Measurements from ENCODE around the gene SP3. TPM values are rescaled to one million over a fixed set of nuclear protein-coding genes. Genes with fewer than 3 reads are reported as not detected.

SP3 gene
- total and polyA plus RNA-seq, 9 of the 15 experiments (the other 6 are each of a cell fraction or from before 2014, with no cell fraction given): 12.0 to 106 (median 74.9) TPM

DNA sequence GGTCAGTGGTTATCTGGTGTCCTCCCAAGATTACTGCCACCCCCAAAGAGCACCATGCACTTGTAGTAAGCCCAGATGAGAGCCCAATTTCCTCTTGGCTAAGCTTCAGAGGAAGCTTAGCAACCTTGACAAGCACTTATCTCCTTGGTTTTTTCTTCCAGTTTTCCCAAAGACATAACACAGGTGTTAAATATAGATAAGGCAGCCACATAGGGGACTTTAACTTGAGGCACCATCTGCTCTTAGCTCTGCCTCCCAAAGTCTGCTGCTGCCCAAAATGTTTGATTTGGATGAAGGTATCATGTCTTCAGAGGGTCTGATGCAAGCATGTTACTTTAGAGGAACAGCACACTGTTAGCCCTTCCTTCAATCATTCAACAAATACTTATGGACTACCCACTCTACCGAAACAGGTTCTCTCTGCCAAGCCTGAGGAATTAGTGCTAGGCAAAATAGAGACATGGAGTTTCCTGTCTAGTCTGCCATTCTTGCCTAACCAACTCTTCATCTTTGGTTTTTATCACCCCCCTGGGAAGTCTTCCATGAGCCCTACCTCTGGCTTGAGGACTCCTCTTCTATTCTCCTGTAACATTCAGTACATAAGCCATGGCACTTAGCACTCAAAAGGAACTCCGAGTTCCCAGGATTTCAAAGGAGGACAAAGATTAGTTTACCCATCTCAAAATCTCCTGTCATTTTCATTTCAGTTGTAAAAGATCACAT is 73.7 kb downstream of the SP3 start (continued):
- TF ChIP-seq, protein P1, sequence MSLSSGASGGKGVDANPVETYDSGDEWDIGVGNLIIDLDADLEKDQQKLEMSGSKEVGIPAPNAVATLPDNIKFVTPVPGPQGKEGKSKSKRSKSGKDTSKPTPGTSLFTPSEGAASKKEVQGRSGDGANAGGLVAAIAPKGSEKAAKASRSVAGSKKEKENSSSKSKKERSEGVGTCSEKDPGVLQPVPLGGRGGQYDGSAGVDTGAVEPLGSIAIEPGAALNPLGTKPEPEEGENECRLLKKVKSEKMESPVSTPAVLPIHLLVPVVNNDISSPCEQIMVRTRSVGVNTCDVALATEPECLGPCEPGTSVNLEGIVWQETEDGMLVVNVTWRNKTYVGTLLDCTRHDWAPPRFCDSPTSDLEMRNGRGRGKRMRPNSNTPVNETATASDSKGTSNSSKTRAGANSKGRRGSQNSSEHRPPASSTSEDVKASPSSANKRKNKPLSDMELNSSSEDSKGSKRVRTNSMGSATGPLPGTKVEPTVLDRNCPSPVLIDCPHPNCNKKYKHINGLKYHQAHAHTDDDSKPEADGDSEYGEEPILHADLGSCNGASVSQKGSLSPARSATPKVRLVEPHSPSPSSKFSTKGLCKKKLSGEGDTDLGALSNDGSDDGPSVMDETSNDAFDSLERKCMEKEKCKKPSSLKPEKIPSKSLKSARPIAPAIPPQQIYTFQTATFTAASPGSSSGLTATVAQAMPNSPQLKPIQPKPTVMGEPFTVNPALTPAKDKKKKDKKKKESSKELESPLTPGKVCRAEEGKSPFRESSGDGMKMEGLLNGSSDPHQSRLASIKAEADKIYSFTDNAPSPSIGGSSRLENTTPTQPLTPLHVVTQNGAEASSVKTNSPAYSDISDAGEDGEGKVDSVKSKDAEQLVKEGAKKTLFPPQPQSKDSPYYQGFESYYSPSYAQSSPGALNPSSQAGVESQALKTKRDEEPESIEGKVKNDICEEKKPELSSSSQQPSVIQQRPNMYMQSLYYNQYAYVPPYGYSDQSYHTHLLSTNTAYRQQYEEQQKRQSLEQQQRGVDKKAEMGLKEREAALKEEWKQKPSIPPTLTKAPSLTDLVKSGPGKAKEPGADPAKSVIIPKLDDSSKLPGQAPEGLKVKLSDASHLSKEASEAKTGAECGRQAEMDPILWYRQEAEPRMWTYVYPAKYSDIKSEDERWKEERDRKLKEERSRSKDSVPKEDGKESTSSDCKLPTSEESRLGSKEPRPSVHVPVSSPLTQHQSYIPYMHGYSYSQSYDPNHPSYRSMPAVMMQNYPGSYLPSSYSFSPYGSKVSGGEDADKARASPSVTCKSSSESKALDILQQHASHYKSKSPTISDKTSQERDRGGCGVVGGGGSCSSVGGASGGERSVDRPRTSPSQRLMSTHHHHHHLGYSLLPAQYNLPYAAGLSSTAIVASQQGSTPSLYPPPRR (CRISPR knock-in tag; IDR thresholded peaks at IDR 0.05; ENCODE audit: borderline replicate concordance): 0 out of 2 replicates have a peak, but pooled peaks have one; percentile 60
- TF ChIP-seq HCFC1 (IDR thresholded peaks at IDR 0.05; ENCODE audit: low read depth, low read length) (no peak), BDP1 (IDR thresholded peaks at IDR 0.05; ENCODE audit: insufficient read depth, insufficient read length) (no peak), HDAC8 (tag; IDR thresholded peaks at IDR 0.05) (no peak), ASH1L (IDR thresholded peaks at IDR 0.05; ENCODE audit: borderline replicate concordance, low read depth, partially characterized antibody) (no peak), TAL1 (IDR thresholded peaks at IDR 0.05) (peak; percentile 96), CHD1 (IDR thresholded peaks at IDR 0.05; ENCODE audit: low read length) (no peak), SPI1 (IDR thresholded peaks at IDR 0.05; ENCODE audit: borderline replicate concordance, low read depth, low read length) (peak; percentile 31; the same call in 1 of the 2 replicates), PHB2 (IDR thresholded peaks at IDR 0.05; ENCODE audit: low read depth) (0 out of 2 replicates have a peak, but pooled peaks have one; percentile 55), TBL1XR1 (IDR thresholded peaks at IDR 0.05; ENCODE audit: low read length in 2 of 2) (peak in 1 of 2 experiments; percentile 95; a peak in 2 of 4 replicates), DACH1 (IDR thresholded peaks at IDR 0.05; ENCODE audit: partially characterized antibody) (no peak), ATF1 (CRISPR knock-in tag; IDR thresholded peaks at IDR 0.05) (no peak), ATF1 (tag; IDR thresholded peaks at IDR 0.05) (no peak; the same call in 1 of the 2 replicates), PYGO2 (tag; IDR thresholded peaks at IDR 0.05) (no peak)
- TF ChIP-seq, protein P2, sequence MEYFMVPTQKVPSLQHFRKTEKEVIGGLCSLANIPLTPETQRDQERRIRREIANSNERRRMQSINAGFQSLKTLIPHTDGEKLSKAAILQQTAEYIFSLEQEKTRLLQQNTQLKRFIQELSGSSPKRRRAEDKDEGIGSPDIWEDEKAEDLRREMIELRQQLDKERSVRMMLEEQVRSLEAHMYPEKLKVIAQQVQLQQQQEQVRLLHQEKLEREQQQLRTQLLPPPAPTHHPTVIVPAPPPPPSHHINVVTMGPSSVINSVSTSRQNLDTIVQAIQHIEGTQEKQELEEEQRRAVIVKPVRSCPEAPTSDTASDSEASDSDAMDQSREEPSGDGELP (CRISPR knock-in tag; IDR thresholded peaks at IDR 0.05; ENCODE audit: borderline replicate concordance): no peak
- TF ChIP-seq, protein P3, sequence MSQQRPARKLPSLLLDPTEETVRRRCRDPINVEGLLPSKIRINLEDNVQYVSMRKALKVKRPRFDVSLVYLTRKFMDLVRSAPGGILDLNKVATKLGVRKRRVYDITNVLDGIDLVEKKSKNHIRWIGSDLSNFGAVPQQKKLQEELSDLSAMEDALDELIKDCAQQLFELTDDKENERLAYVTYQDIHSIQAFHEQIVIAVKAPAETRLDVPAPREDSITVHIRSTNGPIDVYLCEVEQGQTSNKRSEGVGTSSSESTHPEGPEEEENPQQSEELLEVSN (IDR thresholded peaks at IDR 0.05; ENCODE audit: borderline replicate concordance in 1 of 2, extremely low read depth in 1 of 2, insufficient read depth in 1 of 2, insufficient read length in 1 of 2, low read depth in 1 of 2, low read length in 1 of 2, poor library complexity in 1 of 2, severe bottlenecking in 1 of 2): no peak
- TF ChIP-seq, protein P4, sequence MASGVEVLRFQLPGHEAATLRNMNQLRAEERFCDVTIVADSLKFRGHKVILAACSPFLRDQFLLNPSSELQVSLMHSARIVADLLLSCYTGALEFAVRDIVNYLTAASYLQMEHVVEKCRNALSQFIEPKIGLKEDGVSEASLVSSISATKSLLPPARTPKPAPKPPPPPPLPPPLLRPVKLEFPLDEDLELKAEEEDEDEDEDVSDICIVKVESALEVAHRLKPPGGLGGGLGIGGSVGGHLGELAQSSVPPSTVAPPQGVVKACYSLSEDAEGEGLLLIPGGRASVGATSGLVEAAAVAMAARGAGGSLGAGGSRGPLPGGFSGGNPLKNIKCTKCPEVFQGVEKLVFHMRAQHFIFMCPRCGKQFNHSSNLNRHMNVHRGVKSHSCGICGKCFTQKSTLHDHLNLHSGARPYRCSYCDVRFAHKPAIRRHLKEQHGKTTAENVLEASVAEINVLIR (CRISPR knock-in tag; IDR thresholded peaks at IDR 0.05): no peak
- TF ChIP-seq, protein P5, sequence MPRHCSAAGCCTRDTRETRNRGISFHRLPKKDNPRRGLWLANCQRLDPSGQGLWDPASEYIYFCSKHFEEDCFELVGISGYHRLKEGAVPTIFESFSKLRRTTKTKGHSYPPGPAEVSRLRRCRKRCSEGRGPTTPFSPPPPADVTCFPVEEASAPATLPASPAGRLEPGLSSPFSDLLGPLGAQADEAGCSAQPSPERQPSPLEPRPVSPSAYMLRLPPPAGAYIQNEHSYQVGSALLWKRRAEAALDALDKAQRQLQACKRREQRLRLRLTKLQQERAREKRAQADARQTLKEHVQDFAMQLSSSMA (CRISPR knock-in tag; IDR thresholded peaks at IDR 0.05): no peak

Measured in K562 (cell line).